Breast epithelium (tissue), 4 donors: Measurements from ENCODE around the gene TMEM179. TPM values are rescaled to one million over a fixed set of nuclear protein-coding genes. Genes with fewer than 3 reads are reported as not detected.

Source experiments
- DNase-seq, 2 donors: peaks; one replicate each; pipeline ENCODE4 v3.0.0-alpha.2; 2019; ENCODE audit warnings: low spot score in 2 of 2
- H3K27ac ChIP-seq, 2 donors: fragments of 200-600 bp; sonication (generic) in 1 of 2; one replicate each; pipeline ENCODE4 v1.5.1; 2016 to 2019; ENCODE audit warnings: mild to moderate bottlenecking in 1 of 2
- H3K27me3 ChIP-seq, 2 donors: fragments of 200-600 bp; sonication (generic) in 1 of 2; one replicate each; pipeline versions ENCODE4 v1.5.1 to v1.6.0; 2017 to 2019; ENCODE audit warnings: control low read depth in 1 of 2, mild to moderate bottlenecking in 1 of 2
- H3K36me3 ChIP-seq: fragments of 200-600 bp; one replicate; pipeline ENCODE4 v1.5.1; 2019
- H3K4me1 ChIP-seq, 2 donors: fragments of 200-600 bp; sonication (generic); one replicate each; pipeline ENCODE4 v1.5.1; 2016 to 2019; ENCODE audit warnings: control low read depth in 1 of 2
- H3K4me3 ChIP-seq, 3 donors: fragments of 200-600 bp; sonication (generic); 1 replicate in 2 of 3; 2 replicates in 1 of 3; pipeline ENCODE4 v1.5.1; 2016 to 2019; ENCODE audit warnings: mild to moderate bottlenecking in 3 of 3, moderate library complexity in 2 of 3
- H3K9me3 ChIP-seq, 2 donors: fragments of 200-600 bp; sonication (generic) in 1 of 2; one replicate each; pipeline ENCODE4 v1.5.1; 2016 to 2019; ENCODE audit warnings: control low read depth in 1 of 2
- POLR2A ChIP-seq: fragments of 450-650 bp; IDR thresholded peaks from one replicate; pipeline ENCODE4 v1.6.1; 2016; ENCODE audit warnings: antibody characterized with exemption, mild to moderate bottlenecking, moderate library complexity
- POLR2AphosphoS5 ChIP-seq, 3 donors: sonication (generic); formaldehyde crosslinking; IDR thresholded peaks; one replicate each; pipeline ENCODE4 v1.6.1; 2017; ENCODE audit warnings: antibody characterized with exemption in 3 of 3
- intact Hi-C: fragments of 100-400 bp; cut with DNase I; formaldehyde crosslinking; loops from one replicate; pipeline ENCODE4 v1.15.1; 2023; ENCODE audit warnings: low total_unique reads
- total RNA-seq, 3 donors: library from RNA; depleted of rRNA; stranded (reverse); fragments of >200 nt; gene quantifications; one replicate each; pipeline ENCODE4 v1.1.0, GENCODE V29; 2016
- TF ChIP-seq, protein P1 (sequence below), 3 donors: fragments of 450-650 bp; IDR thresholded peaks; one replicate each; pipeline ENCODE4 v1.5.1; 2016 to 2017; ENCODE audit warnings: antibody characterized with exemption in 3 of 3, mild to moderate bottlenecking in 3 of 3, moderate library complexity in 3 of 3

The TMEM179 gene
- total RNA-seq, 3 donors from 2014 or later = not detected

DNA sequence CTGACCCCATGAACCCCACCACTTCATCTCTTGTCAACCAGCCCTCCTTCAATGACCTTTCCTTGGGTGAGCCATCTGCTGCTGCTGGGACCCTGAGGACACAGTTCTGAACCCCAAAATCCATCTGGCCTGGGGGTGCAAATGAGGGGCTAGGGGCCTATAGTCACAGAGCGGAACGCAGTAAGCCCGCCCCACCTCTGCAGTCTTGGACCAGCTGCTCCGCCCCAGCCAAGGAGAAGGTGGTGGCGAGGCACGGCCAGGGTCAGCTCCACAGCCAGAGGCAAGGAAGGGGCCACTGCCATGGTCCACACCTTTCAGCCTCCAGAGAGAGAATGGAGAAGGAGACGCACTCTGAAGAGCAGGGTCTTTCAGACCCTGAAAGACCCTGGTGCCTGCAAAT is 5.1 kb downstream of the TMEM179 start:
- Histone ChIP-seq H3K36me3 (no peaks in the 10 kb centered on the region), H3K4me3 (no peak overlapping the region), H3K27me3 (peaks cover 0 to 76% of the 10 kb centered on the region in 2 donors), H3K9me3 (no peaks in the 10 kb centered on the region), H3K4me1 (no peaks in the 10 kb centered on the region), H3K27ac (no peak overlapping the region)
- TF ChIP-seq, protein P1, sequence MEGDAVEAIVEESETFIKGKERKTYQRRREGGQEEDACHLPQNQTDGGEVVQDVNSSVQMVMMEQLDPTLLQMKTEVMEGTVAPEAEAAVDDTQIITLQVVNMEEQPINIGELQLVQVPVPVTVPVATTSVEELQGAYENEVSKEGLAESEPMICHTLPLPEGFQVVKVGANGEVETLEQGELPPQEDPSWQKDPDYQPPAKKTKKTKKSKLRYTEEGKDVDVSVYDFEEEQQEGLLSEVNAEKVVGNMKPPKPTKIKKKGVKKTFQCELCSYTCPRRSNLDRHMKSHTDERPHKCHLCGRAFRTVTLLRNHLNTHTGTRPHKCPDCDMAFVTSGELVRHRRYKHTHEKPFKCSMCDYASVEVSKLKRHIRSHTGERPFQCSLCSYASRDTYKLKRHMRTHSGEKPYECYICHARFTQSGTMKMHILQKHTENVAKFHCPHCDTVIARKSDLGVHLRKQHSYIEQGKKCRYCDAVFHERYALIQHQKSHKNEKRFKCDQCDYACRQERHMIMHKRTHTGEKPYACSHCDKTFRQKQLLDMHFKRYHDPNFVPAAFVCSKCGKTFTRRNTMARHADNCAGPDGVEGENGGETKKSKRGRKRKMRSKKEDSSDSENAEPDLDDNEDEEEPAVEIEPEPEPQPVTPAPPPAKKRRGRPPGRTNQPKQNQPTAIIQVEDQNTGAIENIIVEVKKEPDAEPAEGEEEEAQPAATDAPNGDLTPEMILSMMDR (IDR thresholded peaks at IDR 0.05) = no peak
- TF ChIP-seq POLR2AphosphoS5 (IDR thresholded peaks at IDR 0.05) (no peak), POLR2A (no peak)
- DNase-seq = no peak
- intact Hi-C loops = no loop called here

DNA sequence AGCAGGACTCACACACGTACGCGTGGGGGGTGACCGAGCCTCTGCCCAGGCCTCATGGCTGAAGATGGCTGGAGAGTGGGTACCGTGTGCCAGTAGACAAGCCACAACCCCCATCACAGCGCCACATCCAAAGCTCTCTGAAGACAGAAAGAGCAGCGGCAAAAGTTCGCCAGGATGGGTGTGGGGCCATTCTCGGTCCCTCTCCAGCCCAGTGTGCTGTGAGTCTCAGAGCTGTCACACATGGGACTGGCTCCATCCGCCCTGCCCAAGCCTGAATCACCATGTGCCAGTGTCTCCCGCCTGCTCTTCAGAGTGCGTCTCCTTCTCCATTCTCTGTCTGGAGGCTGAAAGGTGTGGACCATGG is 5.7 kb downstream of the TMEM179 start:
- intact Hi-C loops = no loop called here
- H3K4me1 ChIP-seq = no peaks in the 10 kb centered on the region
- no peak for DNase-seq
- no peak overlapping the region for H3K27ac ChIP-seq
- no peak for TF ChIP-seq POLR2A
- TF ChIP-seq, protein P1 (IDR thresholded peaks at IDR 0.05) = no peak
- TF ChIP-seq POLR2AphosphoS5 (IDR thresholded peaks at IDR 0.05) = no peak
- no peaks in the 10 kb centered on the region for H3K9me3 ChIP-seq
- H3K27me3 ChIP-seq = peaks cover 0 to 71% of the 10 kb centered on the region in 2 donors
- no peaks in the 10 kb centered on the region for H3K36me3 ChIP-seq
- H3K4me3 ChIP-seq = no peak overlapping the region

DNA sequence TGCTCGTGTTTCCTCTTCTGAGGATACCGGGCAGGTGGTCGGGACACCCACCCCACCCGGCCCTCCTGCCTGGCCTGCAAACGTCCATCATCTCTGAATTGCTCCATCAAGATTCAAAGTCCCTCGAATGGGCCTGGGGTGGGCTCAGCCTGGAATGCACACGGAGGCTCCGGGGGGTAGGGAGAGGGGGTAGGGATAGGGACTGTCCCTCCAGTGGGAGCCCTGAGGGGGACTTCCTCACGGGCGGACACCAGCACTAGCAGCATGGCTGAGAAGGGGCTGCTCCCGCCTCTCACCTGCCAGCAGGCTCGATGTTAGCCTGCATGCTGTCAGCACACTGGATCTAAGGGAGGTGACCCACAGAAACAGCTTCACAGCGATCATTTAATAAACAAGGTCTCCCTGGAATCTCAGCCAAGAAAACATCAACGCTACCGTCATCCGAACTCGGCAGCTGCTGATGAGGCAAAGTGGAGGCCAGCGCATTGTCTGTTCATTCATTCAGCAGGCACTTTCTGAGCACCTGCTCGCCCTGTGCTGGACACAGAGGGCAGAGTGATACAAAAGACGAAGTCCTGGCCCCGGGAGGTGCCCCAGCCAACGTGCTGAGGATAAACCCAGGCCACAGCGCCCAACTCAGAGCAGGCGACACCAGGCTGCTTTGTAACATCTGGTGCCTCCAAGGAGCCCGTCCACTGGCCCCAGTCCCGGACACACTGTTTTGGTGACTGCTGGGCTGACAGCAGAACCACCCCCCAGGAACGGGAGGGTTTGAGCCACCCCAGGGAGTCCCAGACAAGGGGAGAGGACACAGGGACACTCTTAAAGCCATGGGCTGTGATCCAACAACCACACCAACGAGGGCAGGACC is 6.3 kb downstream of the TMEM179 start:
- Histone ChIP-seq H3K9me3 (no peaks in the 10 kb centered on the region), H3K27ac (no peak overlapping the region), H3K36me3 (no peaks in the 10 kb centered on the region), H3K4me1 (no peaks in the 10 kb centered on the region), H3K4me3 (no peak overlapping the region), H3K27me3 (peaks cover 0 to 65% of the 10 kb centered on the region in 2 donors)
- TF ChIP-seq POLR2A (no peak), POLR2AphosphoS5 (IDR thresholded peaks at IDR 0.05) (no peak)
- TF ChIP-seq, protein P1 (IDR thresholded peaks at IDR 0.05) = no peak
- intact Hi-C loops = no loop called here
- DNase-seq = no peak

DNA sequence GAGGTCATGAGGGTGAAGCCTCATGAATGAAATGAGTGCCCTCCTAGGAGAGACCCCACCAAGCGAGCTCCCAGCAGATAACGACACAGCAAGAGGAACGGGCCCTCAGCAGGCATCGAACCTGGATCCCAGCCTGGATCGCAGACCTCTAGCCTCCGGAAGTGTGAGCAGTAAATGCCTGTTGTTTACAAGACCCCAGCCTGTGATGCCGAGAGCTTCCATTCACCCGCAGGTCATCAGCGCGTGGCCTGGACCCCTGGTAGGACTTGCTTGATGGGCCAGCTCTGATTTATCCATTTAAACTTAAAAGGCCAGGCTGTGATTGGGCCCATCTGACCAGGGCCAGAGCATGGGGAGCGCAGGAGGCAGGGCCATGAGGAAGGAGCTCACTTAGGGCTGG is 7.0 kb downstream of the TMEM179 start:
- no peak for DNase-seq
- Histone ChIP-seq H3K36me3 (no peaks in the 10 kb centered on the region), H3K4me1 (no peaks in the 10 kb centered on the region), H3K27ac (no peak overlapping the region), H3K9me3 (no peaks in the 10 kb centered on the region), H3K27me3 (peaks cover 0 to 58% of the 10 kb centered on the region in 2 donors), H3K4me3 (no peak overlapping the region)
- intact Hi-C loops = no loop called here
- TF ChIP-seq POLR2A (no peak), POLR2AphosphoS5 (IDR thresholded peaks at IDR 0.05) (no peak)
- TF ChIP-seq, protein P1 (IDR thresholded peaks at IDR 0.05) = no peak

DNA sequence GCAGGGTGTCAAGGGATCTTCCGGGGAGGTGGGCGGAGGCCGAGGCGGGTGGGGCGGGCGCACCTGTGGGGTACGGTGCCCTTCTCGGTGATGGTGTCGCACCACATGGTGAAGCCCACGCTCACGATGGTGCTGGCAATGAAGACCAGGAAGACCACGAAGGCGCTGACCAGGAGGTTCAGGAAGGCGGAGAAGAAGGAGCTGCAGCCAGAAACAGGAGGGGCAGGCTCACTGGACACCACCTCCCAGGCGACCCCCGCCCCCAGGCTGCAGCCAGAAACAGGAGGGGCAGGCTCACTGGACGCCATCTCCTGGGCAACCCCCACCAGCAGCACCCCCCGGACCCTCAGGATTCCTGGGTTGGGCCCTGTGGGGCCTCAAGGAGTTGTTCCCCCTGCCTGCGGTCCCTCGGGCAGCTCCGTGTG is 7.6 kb downstream of the TMEM179 start:
- TF ChIP-seq, protein P1 (IDR thresholded peaks at IDR 0.05) = no peak
- TF ChIP-seq POLR2A (no peak), POLR2AphosphoS5 (IDR thresholded peaks at IDR 0.05) (no peak)
- Histone ChIP-seq H3K27ac (no peak overlapping the region), H3K36me3 (no peaks in the 10 kb centered on the region), H3K9me3 (no peaks in the 10 kb centered on the region), H3K4me3 (no peak overlapping the region), H3K27me3 (peaks cover 0 to 51% of the 10 kb centered on the region in 2 donors), H3K4me1 (no peaks in the 10 kb centered on the region)
- intact Hi-C loops = no loop called here
- DNase-seq = no peak
